H1 (cell line): ENCODE data around the gene RNASE9. TPM values are rescaled to one million over a fixed set of nuclear protein-coding genes. Genes with fewer than 3 reads are reported as not detected.

ENCODE experiments used
- CREB1 ChIP-seq: IDR thresholded peaks from 2 replicates; pipeline ENCODE4 v1.6.1; 2012; ENCODE audit warnings: inconsistent platforms
- EZH2 ChIP-seq: fragments of 200-600 bp; sonication (generic); IDR thresholded peaks from 2 replicates; pipeline ENCODE4 v1.7.1; 2012; ENCODE audit warnings: low read depth, mild to moderate bottlenecking, moderate library complexity, low read length, inconsistent platforms; ENCODE audit not compliant: severe bottlenecking
- PHF8 ChIP-seq: fragments of 200-600 bp; sonication (generic); conservative IDR thresholded peaks from 2 replicates; pipeline ENCODE4 v1.7.1; 2012; ENCODE audit warnings: low read depth, mild to moderate bottlenecking, inconsistent platforms, low read length, moderate library complexity
- RNF2 ChIP-seq: fragments of 200-900, 300-1000 bp; sonication (generic); IDR thresholded peaks from 2 replicates; pipeline ENCODE4 v1.7.1; 2016; ENCODE audit warnings: borderline replicate concordance, low read depth, mild to moderate bottlenecking, antibody characterized with exemption, low read length; ENCODE audit not compliant: poor library complexity, severe bottlenecking; ENCODE audit errors: missing control alignments
- SP1 ChIP-seq: IDR thresholded peaks from 2 replicates; pipeline ENCODE4 v1.6.1; 2011; ENCODE audit warnings: low read depth, low read length
- TAF7 ChIP-seq: optimal IDR thresholded peaks from 2 replicates; pipeline ENCODE3; 2011; ENCODE audit warnings: low read depth, mild to moderate bottlenecking, inconsistent platforms, low read length, moderate library complexity, borderline replicate concordance
- YY1 ChIP-seq: IDR thresholded peaks from 2 replicates; pipeline ENCODE4 v1.6.1; 2011; ENCODE audit warnings: low read depth, mild to moderate bottlenecking, low read length
- polyA plus RNA-seq, 7 experiments: library from polyadenylated mRNA; depleted of rRNA in 3 of 7; stranded (reverse) in 5 of 7; unstranded in 2 of 7; fragments of >200 nt in 5 of 7; fragments of 200-250 nt in 2 of 7; gene quantifications; 1 replicate in 5 of 7; 2 replicates in 1 of 7; 4 replicates in 1 of 7; pipeline versions ENCODE4 v1.2.1 to v1.2.3, GENCODE V29; 2011 to 2013; ENCODE audit warnings: missing spikeins in 2 of 7, mixed read lengths in 2 of 7
- total RNA-seq: library from RNA; stranded (reverse); fragmentation: NEBNext Ultra II Directional; extraction: Animal tissue kit (Norgen Biotek cat#: 25700); gene quantifications from 2 replicates; pipeline ENCODE4 v1.2.1, GENCODE V29; 2021

The RNASE9 gene
- total and polyA plus RNA-seq, 2 of the 8 experiments (the other 6 are each of a cell fraction or from before 2014, with no cell fraction given), result 0.06 TPM; not detected in 1

- TF ChIP-seq EZH2 (no peak), RNF2 (no peak), TAF7 (no peak), CREB1 (no peak), SP1 (no peak), YY1 (no peak), PHF8 (no peak)
Observed at GRCh38 chr14:20606902-20607242, 46.0 kb upstream of the RNASE9 start (continued).
